Transverse colon (tissue), 4 donors: Measurements from ENCODE around the gene MEIS2. TPM values are rescaled to one million over a fixed set of nuclear protein-coding genes. Genes with fewer than 3 reads are reported as not detected.

Experiments used
- DNase-seq: peaks from one replicate; pipeline ENCODE4 v3.0.0-alpha.2; 2019
- H3K27ac ChIP-seq, 4 donors: fragments of 200-600 bp; sonication (generic); 2 replicates each; pipeline ENCODE4 v1.5.1; 2016 to 2018; ENCODE audit warnings: inconsistent platforms in 4 of 4
- H3K27me3 ChIP-seq: fragments of 200-600 bp; sonication (generic); 2 replicates; pipeline ENCODE4 v1.5.1; 2017; ENCODE audit warnings: inconsistent platforms
- H3K36me3 ChIP-seq, 4 donors: fragments of 200-600 bp; sonication (generic); 2 replicates each; pipeline ENCODE4 v1.5.1; 2017 to 2019; ENCODE audit warnings: inconsistent platforms in 4 of 4
- H3K4me1 ChIP-seq, 4 donors: fragments of 200-600 bp; sonication (generic); 2 replicates each; pipeline ENCODE4 v1.5.1; 2017 to 2020; ENCODE audit warnings: inconsistent platforms in 4 of 4
- H3K4me3 ChIP-seq, 4 donors: fragments of 200-600 bp; sonication (generic); 1 replicate in 1 of 4; 2 replicates in 3 of 4; pipeline versions ENCODE4 v1.5.1 to v1.6.1; 2017 to 2019; ENCODE audit warnings: inconsistent platforms in 4 of 4
- H3K9me3 ChIP-seq, 2 donors: fragments of 200-600 bp; sonication (generic); 2 replicates each; pipeline ENCODE4 v1.5.1; 2017 to 2019; ENCODE audit warnings: inconsistent platforms in 2 of 2
- EP300 ChIP-seq: sonication (generic); formaldehyde crosslinking; IDR thresholded peaks from one replicate; pipeline ENCODE4 v1.6.1; 2017; ENCODE audit warnings: antibody characterized with exemption, low read depth
- POLR2A ChIP-seq: fragments of 450-650 bp; IDR thresholded peaks from one replicate; pipeline ENCODE4 v1.6.1; 2016; ENCODE audit warnings: antibody characterized with exemption, mild to moderate bottlenecking, moderate library complexity
- POLR2AphosphoS5 ChIP-seq, 3 donors: sonication (generic); formaldehyde crosslinking; IDR thresholded peaks; one replicate each; pipeline ENCODE4 v1.6.1; 2016; ENCODE audit warnings: antibody characterized with exemption in 3 of 3
- WGBS, 2 donors: methylation state at CpG; one replicate each; pipeline ENCODE4 v1.1.5; 2018; ENCODE audit warnings: low coverage in 1 of 2; 5-methylcytosine and 5-hydroxymethylcytosine counted together
- in situ Hi-C, 4 donors: fragments of 200-750 bp; cut with MboI; loops; one replicate each; pipeline versions ENCODE4 v1.15.0 to v1.15.1; 2017; ENCODE audit warnings: low sequenced_read_pairs in 3 of 4, low pct_ligation_motif_present in 1 of 4, low pct_unique_long_range_greater_than_20kb in 1 of 4
- intact Hi-C: fragments of 100-400 bp; cut with DNase I; formaldehyde crosslinking; loops from one replicate; pipeline ENCODE4 v1.15.1; 2023; ENCODE audit warnings: low total_unique reads
- total RNA-seq, 4 donors: library from RNA; depleted of rRNA; stranded (reverse); fragments of >200 nt; gene quantifications; one replicate each; pipeline ENCODE4 v1.1.0, GENCODE V29; 2016
- TF ChIP-seq, protein P1 (sequence below), 5 experiments: fragments of 200-600 bp in 3 of 5; fragments of 450-650 bp in 2 of 5; sonication (generic) in 3 of 5; IDR thresholded peaks; 1 replicate in 2 of 5; 2 replicates in 3 of 5; pipeline ENCODE4 v1.5.1; 2016 to 2017; ENCODE audit warnings: antibody characterized with exemption in 5 of 5, inconsistent platforms in 3 of 5, mild to moderate bottlenecking in 2 of 5, moderate library complexity in 1 of 5

The MEIS2 gene
- total RNA-seq, 4 donors from 2014 or later: 16.5 to 43.4 (median 32.7) TPM

DNA sequence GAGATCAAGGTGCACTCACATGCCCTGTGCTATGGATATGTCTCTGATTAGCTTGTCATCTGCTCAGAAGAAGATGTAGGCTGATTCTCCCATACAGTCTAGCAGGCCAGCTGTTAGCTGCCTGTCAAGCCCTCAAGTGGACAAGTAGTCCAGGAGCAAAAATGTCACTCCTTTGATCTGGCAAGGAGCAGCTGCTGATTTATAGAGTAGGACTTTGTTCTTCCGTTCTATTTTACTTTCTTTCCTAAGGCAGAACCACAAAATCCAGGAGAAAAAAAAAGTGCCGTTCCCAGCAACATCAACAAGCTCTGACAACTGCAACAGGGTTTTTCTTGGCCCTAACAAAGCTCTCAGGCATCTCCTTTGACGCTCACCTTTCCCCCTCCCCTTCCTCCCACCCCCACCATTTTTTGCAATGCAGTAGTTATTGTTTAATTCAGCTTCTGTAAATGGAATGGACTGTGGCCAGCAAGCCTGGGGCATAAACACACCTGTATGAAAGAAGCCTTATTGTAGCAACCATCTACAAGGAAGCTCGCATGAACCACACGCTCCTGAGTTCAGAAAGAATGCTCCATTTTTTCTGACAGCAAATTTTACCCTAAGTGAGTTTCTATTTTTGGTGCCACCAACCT lies 196.3 kb downstream of the MEIS2 start:
- no peak overlapping the region for H3K4me3 ChIP-seq
- 20 to 37% methylated on average over 1 to 5 of the region's 5 CpGs for WGBS, 2 donors

DNA sequence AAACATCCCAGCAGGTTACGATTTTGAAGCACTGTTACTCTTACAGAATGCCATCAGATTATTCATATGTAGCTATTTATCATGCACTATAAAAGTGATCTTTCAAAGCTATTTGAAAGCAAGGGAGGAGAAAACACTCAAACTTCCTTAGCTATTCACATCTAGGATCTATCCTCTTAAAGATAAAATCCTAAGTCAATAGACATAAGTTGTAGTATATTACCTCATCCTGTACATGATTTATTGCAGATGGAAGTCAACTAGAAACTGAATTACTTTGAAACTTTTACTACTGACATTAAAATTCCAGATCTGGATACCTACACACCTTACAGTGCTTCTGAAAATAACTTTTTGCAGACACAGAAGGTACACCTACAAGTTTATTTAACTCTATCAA lies 197.2 kb downstream of the MEIS2 start:
- no peak for DNase-seq
- Histone ChIP-seq H3K27ac (no peak overlapping the region), H3K4me3 (no peak overlapping the region), H3K36me3 (no peaks in the 10 kb centered on the region), H3K4me1 (peaks cover 0 to 16% (median 12%) of the 10 kb centered on the region in 4 donors), H3K9me3 (no peaks in the 10 kb centered on the region), H3K27me3 (no peaks in the 10 kb centered on the region)
- WGBS, 2 donors: 16 to 50% methylated on average over 1 of the region's 1 CpG
- intact Hi-C loops: no loop called here
- in situ Hi-C loops: no loop called here
- TF ChIP-seq, protein P1, sequence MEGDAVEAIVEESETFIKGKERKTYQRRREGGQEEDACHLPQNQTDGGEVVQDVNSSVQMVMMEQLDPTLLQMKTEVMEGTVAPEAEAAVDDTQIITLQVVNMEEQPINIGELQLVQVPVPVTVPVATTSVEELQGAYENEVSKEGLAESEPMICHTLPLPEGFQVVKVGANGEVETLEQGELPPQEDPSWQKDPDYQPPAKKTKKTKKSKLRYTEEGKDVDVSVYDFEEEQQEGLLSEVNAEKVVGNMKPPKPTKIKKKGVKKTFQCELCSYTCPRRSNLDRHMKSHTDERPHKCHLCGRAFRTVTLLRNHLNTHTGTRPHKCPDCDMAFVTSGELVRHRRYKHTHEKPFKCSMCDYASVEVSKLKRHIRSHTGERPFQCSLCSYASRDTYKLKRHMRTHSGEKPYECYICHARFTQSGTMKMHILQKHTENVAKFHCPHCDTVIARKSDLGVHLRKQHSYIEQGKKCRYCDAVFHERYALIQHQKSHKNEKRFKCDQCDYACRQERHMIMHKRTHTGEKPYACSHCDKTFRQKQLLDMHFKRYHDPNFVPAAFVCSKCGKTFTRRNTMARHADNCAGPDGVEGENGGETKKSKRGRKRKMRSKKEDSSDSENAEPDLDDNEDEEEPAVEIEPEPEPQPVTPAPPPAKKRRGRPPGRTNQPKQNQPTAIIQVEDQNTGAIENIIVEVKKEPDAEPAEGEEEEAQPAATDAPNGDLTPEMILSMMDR (IDR thresholded peaks at IDR 0.05): no peak
- TF ChIP-seq POLR2A: no peak
- no peak for TF ChIP-seq EP300
- TF ChIP-seq POLR2AphosphoS5 (IDR thresholded peaks at IDR 0.05): no peak

More for the DNA sequence above, 196.3 kb downstream of the MEIS2 start:
- Histone ChIP-seq H3K4me1 (peaks cover 0 to 16% (median 12%) of the 10 kb centered on the region in 4 donors), H3K36me3 (no peaks in the 10 kb centered on the region), H3K27ac (no peak overlapping the region), H3K9me3 (no peaks in the 10 kb centered on the region), H3K27me3 (no peaks in the 10 kb centered on the region)
- no peak for TF ChIP-seq EP300
- no peak for TF ChIP-seq POLR2AphosphoS5 (IDR thresholded peaks at IDR 0.05)
- no peak for TF ChIP-seq POLR2A
- TF ChIP-seq, protein P1 (IDR thresholded peaks at IDR 0.05): no peak
- in situ Hi-C loops: no loop called here
- no peak for DNase-seq
- intact Hi-C loops: no loop called here

DNA sequence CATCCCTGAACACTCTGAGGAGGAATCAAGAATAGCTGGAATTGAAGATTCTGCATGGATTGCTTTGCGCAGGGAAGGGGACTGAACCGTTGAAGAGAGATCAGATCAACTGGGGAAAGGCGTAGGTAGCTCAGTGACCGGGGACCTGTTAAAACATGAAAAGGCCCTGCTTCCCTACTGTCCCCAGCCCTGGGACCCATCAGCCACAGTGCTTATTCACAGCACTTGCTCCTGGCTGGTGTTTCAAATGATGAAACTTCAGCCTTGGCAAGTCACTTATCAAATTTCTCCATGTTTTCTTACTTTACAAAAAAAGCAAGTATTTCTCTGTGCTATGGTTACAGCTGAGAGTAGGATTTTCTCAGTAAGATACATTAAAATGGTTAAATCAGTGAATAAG lies 199.3 kb downstream of the MEIS2 start:
- no peak overlapping the region for H3K27ac ChIP-seq
- in situ Hi-C loops: no loop called here
- H3K4me1 ChIP-seq: peaks cover 0 to 16% (median 12%) of the 10 kb centered on the region in 4 donors

DNA sequence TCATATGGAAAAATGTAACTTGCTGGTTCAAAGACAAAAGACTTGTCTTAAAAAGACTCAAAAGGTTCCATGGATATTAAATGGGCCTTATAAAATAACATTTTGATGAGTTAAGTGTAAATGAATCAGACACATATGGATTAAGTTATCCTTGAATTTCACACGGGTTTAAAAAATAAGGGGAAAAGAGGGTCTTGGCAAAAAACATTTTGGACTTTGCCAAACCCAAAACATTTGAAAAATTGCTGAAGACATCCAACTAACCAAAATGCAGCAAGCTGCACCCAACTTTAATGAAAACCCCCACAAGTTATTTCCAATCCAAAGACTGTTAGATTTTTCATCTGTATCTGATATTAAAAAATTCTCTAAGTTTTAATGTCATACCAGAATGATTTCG lies 200.7 kb downstream of the MEIS2 start:
- TF ChIP-seq POLR2A (no peak), EP300 (no peak), POLR2AphosphoS5 (IDR thresholded peaks at IDR 0.05) (no peak)
- TF ChIP-seq, protein P1 (IDR thresholded peaks at IDR 0.05): no peak
- DNase-seq: no peak
- 67 to 68% methylated on average over 2 of the region's 2 CpGs for WGBS, 2 donors
- in situ Hi-C loops (loop anchor here in 3 of 4 donors (25.0 kb wide), 2 partner anchors 213 to 988 kb away; partner anchors contain the start of gene MEIS2 (in 1 of the 3)), intact Hi-C loops (no loop called here)
- no peak overlapping the region for H3K4me3 ChIP-seq
- H3K4me1 ChIP-seq: peaks cover 0 to 16% (median 12%) of the 10 kb centered on the region in 4 donors
- peak overlapping the region in 2 of 4 donors; percentile 44 to 49 for H3K27ac ChIP-seq
- no peaks in the 10 kb centered on the region for H3K27me3 ChIP-seq
- no peaks in the 10 kb centered on the region for H3K9me3 ChIP-seq
- H3K36me3 ChIP-seq: no peaks in the 10 kb centered on the region

More for the DNA sequence above, 199.3 kb downstream of the MEIS2 start:
- DNase-seq: no peak
- WGBS, 2 donors: 93% methylated on average over 4 of the region's 4 CpGs; no CpG with 5 or more reads in 1 of the 2 donors
- Histone ChIP-seq H3K4me3 (no peak overlapping the region), H3K36me3 (no peaks in the 10 kb centered on the region), H3K27me3 (no peaks in the 10 kb centered on the region), H3K9me3 (no peaks in the 10 kb centered on the region)
- TF ChIP-seq, protein P1 (IDR thresholded peaks at IDR 0.05): no peak
- TF ChIP-seq POLR2AphosphoS5 (IDR thresholded peaks at IDR 0.05): no peak
- no peak for TF ChIP-seq EP300
- no peak for TF ChIP-seq POLR2A
- intact Hi-C loops: no loop called here
